Caco-2 (cell line): ENCODE results near the gene MTA1. TPM values are rescaled to one million over a fixed set of nuclear protein-coding genes. Genes with fewer than 3 reads are reported as not detected.
A peak's percentile ranks its signal among the peaks of the same experiment; 100 is the strongest.

Experiments
- BruUV-seq: library from RNA; stranded (reverse); fragments of 400-500 nt; replicated peaks from 2 replicates; lab custom pipeline; 2021; lab: Mats Ljungman, UMichigan
- CTCF ChIA-PET: fragments of 300-600 bp; sonication (Branson Sonifier 250); formaldehyde crosslinking; loops from one replicate; lab custom pipeline; 2022; ENCODE audit warnings: antibody characterized with exemption; lab: Charles Lee
- POLR2A ChIA-PET: fragments of 300-600 bp; sonication (Branson Sonifier 250); formaldehyde crosslinking; loops from one replicate; lab custom pipeline; 2022; ENCODE audit warnings: antibody characterized with exemption; lab: Charles Lee
- DNase-seq, 2 experiments: peaks; one replicate each; pipeline versions ENCODE4 v3.0.0 to v3.0.0-alpha.2; 2020 to 2022
- H3K27me3 ChIP-seq: replicated peaks from 2 replicates; pipeline ENCODE4 v1.6.0; 2011; ENCODE audit warnings: low read length; ENCODE audit not compliant: control insufficient read depth, insufficient read depth
- H3K36me3 ChIP-seq: 2 replicates; pipeline ENCODE4 v1.5.1; 2011; ENCODE audit warnings: low read length; ENCODE audit not compliant: control insufficient read depth, insufficient read depth
- H3K4me1 ChIP-seq: fragments of 250-450 bp; sonication (Bioruptor Pico); 2 replicates; pipeline ENCODE4 v1.5.1; 2020; ENCODE audit warnings: mild to moderate bottlenecking
- H3K4me3 ChIP-seq: 2 replicates; pipeline ENCODE4 v1.5.1; 2011; ENCODE audit warnings: low read depth, mild to moderate bottlenecking, control low read depth, low read length
- H3K9me3 ChIP-seq: fragments of 250-450 bp; sonication (Bioruptor Pico); 2 replicates; pipeline ENCODE4 v1.5.1; 2020; ENCODE audit warnings: mild to moderate bottlenecking, moderate library complexity
- H3K27ac Mint-ChIP-seq: one replicate; pipeline ENCODE4 v1.8.0; 2022; ENCODE audit warnings: mixed read lengths; ENCODE audit not compliant: unreplicated experiment
- H3K27me3 Mint-ChIP-seq: one replicate; pipeline ENCODE4 v1.8.0; 2022; ENCODE audit warnings: mixed read lengths; ENCODE audit not compliant: insufficient read depth, unreplicated experiment
- H3K36me3 Mint-ChIP-seq: one replicate; pipeline ENCODE4 v1.8.0; 2022; ENCODE audit warnings: mild to moderate bottlenecking, mixed read lengths; ENCODE audit not compliant: insufficient read depth, unreplicated experiment
- H3K4me1 Mint-ChIP-seq: one replicate; pipeline ENCODE4 v1.8.0; 2022; ENCODE audit warnings: low read depth, mixed read lengths; ENCODE audit not compliant: unreplicated experiment
- H3K4me3 Mint-ChIP-seq: one replicate; pipeline ENCODE4 v1.8.0; 2022; ENCODE audit warnings: mild to moderate bottlenecking, moderate library complexity, mixed read lengths; ENCODE audit not compliant: unreplicated experiment
- H3K9me3 Mint-ChIP-seq: one replicate; pipeline ENCODE4 v1.8.0; 2022; ENCODE audit warnings: mixed read lengths; ENCODE audit not compliant: unreplicated experiment
- intact Hi-C: fragments of 100-400 bp; cut with micrococcal nuclease; formaldehyde crosslinking; loops from one replicate; pipeline ENCODE4 v1.10.0; 2022; ENCODE audit not compliant: unreplicated experiment
- total RNA-seq: library from RNA; stranded (reverse); gene quantifications from 2 replicates; pipeline ENCODE4 v1.2.3, GENCODE V29; 2022
- TF ChIP-seq, protein P1 (sequence below), 2 experiments: fragments of 200-600 bp in 1 of 2; IDR thresholded peaks; 1 replicate in 1 of 2; 2 replicates in 1 of 2; pipeline versions ENCODE4 v1.5.1 to v1.8.0; 2011 to 2022; ENCODE audit warnings: antibody characterized with exemption in 1 of 2, control low read depth in 1 of 2, inconsistent platforms in 1 of 2, low read depth in 1 of 2, low read length in 1 of 2, mild to moderate bottlenecking in 1 of 2, moderate library complexity in 1 of 2; ENCODE audit not compliant: insufficient read depth in 1 of 2, severe bottlenecking in 1 of 2, unreplicated experiment in 1 of 2

MTA1 gene
- total RNA-seq, 1 experiment from 2014 or later, result 167 TPM

DNA sequence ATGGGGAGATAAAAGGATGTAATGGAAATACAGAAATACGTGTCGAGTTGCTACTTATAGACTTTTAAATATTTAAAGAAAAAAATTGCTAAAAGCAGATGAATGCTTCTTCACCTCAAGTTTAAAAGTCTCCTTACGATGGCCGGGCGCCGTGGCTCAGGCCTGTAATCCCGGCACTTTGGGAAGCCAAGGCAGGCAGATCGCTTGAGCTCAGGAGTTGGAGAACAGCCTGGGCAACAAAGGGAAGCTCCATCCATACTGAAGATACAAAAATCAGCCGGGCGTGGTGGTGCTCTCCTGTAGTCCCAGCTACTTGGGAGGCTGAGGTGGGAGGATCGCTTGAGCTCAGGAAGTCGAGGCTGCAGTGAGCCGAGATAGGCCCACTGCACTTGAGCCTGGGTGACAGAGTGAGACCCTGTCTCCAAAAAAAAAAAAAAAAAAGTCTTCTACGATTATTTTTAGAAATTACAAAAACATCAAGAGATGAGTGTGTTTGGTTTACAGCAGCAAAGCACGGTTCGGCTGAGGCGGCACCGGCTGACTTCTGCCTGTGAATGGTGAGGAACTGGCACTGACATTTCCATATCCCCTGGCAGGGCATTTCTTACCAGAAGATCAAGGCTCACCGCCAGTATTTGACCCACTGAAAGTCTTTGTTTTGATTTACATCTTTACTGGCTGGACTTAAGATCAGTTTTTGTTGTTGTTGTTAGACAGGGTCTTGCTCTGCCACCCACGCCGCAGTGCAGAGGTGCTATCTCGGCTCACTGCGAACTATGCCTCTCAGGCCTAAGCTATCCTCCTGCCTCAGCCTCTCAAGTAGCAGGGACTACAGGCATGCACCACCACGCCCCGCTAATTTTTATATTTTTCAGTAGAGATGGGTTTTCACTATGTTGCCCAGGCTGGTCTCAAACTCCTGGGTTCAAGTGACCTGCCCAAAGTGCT lies 3.9 kb upstream of the MTA1 start:
- BruUV-seq, result no TSS peak
- Histone ChIP-seq H3K9me3 (no peaks in the 10 kb centered on the region), H3K36me3 (no peaks in the 10 kb centered on the region), H3K4me1 (peaks cover 22% of the 10 kb centered on the region), H3K27me3 (no peaks in the 10 kb centered on the region), H3K4me3 (peak overlapping the region; percentile 39)
- Mint-ChIP-seq H3K27ac (no peak overlapping the region), H3K9me3 (no peaks in the 10 kb centered on the region), H3K4me3 (peak overlapping the region; percentile 53), H3K27me3 (no peaks in the 10 kb centered on the region), H3K4me1 (peaks cover 10% of the 10 kb centered on the region), H3K36me3 (peaks cover 12% of the 10 kb centered on the region)
- TF ChIP-seq, protein P1, sequence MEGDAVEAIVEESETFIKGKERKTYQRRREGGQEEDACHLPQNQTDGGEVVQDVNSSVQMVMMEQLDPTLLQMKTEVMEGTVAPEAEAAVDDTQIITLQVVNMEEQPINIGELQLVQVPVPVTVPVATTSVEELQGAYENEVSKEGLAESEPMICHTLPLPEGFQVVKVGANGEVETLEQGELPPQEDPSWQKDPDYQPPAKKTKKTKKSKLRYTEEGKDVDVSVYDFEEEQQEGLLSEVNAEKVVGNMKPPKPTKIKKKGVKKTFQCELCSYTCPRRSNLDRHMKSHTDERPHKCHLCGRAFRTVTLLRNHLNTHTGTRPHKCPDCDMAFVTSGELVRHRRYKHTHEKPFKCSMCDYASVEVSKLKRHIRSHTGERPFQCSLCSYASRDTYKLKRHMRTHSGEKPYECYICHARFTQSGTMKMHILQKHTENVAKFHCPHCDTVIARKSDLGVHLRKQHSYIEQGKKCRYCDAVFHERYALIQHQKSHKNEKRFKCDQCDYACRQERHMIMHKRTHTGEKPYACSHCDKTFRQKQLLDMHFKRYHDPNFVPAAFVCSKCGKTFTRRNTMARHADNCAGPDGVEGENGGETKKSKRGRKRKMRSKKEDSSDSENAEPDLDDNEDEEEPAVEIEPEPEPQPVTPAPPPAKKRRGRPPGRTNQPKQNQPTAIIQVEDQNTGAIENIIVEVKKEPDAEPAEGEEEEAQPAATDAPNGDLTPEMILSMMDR (IDR thresholded peaks at IDR 0.05; ENCODE audit: insufficient read depth in 1 of 2, low read depth in 1 of 2, low read length in 1 of 2, severe bottlenecking in 1 of 2, unreplicated experiment in 1 of 2), result no peak
- no peak for DNase-seq
- POLR2A ChIA-PET, result no interaction called here
- CTCF ChIA-PET, result no interaction called here
- intact Hi-C loops, result loop anchor here (1.0 kb wide), 1 partner anchor 17 kb away; the partner anchor contains the start of gene TEX22

DNA sequence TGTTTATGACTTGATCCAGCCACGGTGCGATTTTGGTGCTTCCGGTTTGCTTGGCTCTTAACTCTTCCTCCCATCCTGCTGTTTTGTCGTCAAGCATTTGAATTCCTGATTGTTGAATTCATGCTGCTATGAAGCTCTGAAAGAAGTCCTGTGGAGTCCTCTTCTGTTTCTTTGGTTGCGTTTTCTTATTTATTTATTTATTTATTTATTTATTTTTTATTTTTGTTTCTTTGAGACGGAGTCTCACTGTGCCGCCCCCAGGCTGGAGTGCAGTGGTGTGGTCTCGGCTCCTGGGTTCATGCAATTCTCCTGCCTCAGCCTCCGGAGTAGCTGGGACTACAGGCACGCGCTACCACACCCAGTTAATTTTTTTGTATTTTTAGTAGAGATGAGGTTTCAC lies 3.0 kb upstream of the MTA1 start:
- ChIA-PET CTCF (no interaction called here), POLR2A (no interaction called here)
- H3K9me3 ChIP-seq, result no peaks in the 10 kb centered on the region
- H3K4me1 Mint-ChIP-seq, result peaks cover 10% of the 10 kb centered on the region
- BruUV-seq, result TSS peak; percentile 29
- H3K27me3 ChIP-seq, result no peaks in the 10 kb centered on the region
- intact Hi-C loops, result no loop called here
- H3K36me3 Mint-ChIP-seq, result peaks cover 12% of the 10 kb centered on the region
- H3K4me3 ChIP-seq, result no peak overlapping the region
- TF ChIP-seq, protein P1 (IDR thresholded peaks at IDR 0.05; ENCODE audit: insufficient read depth in 1 of 2, low read depth in 1 of 2, low read length in 1 of 2, severe bottlenecking in 1 of 2, unreplicated experiment in 1 of 2), result no peak
- no peaks in the 10 kb centered on the region; the same call in 1 of the 2 replicates for H3K36me3 ChIP-seq
- peaks cover 27% of the 10 kb centered on the region for H3K4me1 ChIP-seq
- H3K9me3 Mint-ChIP-seq, result no peaks in the 10 kb centered on the region
- no peak overlapping the region for H3K4me3 Mint-ChIP-seq
- no peak overlapping the region for H3K27ac Mint-ChIP-seq
- DNase-seq, result no peak
- no peaks in the 10 kb centered on the region for H3K27me3 Mint-ChIP-seq

DNA sequence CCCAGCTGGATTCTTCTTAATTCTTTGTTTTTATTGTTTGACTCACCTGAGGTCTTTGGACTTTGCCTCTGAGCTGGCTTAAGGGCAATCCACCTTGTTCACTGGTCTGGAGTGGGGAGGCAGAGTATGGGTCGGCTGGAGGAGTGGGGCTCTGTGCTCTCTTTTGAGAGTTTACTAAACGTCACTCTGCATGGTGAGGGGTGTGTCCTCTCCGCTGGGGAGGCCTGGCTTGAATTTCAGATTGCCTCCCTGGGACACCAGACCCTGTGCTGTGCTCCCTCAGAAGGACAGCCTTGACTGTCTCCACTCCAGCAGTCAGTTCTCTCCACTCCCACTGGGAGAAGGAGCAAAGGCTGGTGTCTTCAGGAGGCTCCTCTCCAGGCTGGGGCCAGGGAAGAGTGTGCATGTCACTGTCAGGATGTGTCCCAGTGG lies 1.9 kb upstream of the MTA1 start:
- Mint-ChIP-seq H3K4me1 (peaks cover 10% of the 10 kb centered on the region), H3K9me3 (no peaks in the 10 kb centered on the region), H3K27me3 (no peaks in the 10 kb centered on the region), H3K4me3 (peak overlapping the region; percentile 80), H3K36me3 (peaks cover 17% of the 10 kb centered on the region), H3K27ac (no peak overlapping the region)
- Histone ChIP-seq H3K9me3 (no peaks in the 10 kb centered on the region), H3K4me3 (0 out of 2 replicates have a peak overlapping the region, but pooled peaks have one; percentile 1), H3K36me3 (no peaks in the 10 kb centered on the region; the same call in 1 of the 2 replicates), H3K27me3 (no peaks in the 10 kb centered on the region), H3K4me1 (peaks cover 24% of the 10 kb centered on the region)
- ChIA-PET CTCF (no interaction called here), POLR2A (no interaction called here)
- BruUV-seq, result no TSS peak
- TF ChIP-seq, protein P1 (IDR thresholded peaks at IDR 0.05; ENCODE audit: insufficient read depth in 1 of 2, low read depth in 1 of 2, low read length in 1 of 2, severe bottlenecking in 1 of 2, unreplicated experiment in 1 of 2), result no peak
- intact Hi-C loops, result no loop called here
- DNase-seq, result no peak
